Measurements from ENCODE around the gene FAM216A. TPM values are rescaled to one million over a fixed set of nuclear protein-coding genes. Genes with fewer than 3 reads are reported as not detected.

The FAM216A gene
- total RNA-seq, 4 donors from 2014 or later: 6.2 to 10.4 (median 8.0) TPM

- Histone ChIP-seq H3K4me3 (no peak overlapping the region), H3K27me3 (no peaks in the 10 kb centered on the region), H3K9me3 (no peaks in the 10 kb centered on the region), H3K27ac (replicated peaks in 1 of 4) (peak overlapping the region in 3 of 4 donors; percentile 12 to 92 (median 42)), H3K36me3 (peaks cover 0 to 52% (median 19%) of the 10 kb centered on the region in 4 donors), H3K4me1 (peaks cover 49 to 85% (median 82%) of the 10 kb centered on the region in 4 donors)
- WGBS: 46% methylated on average over 6 of the region's 6 CpGs
- DNase-seq (ENCODE audit: extremely low spot score): no peak
- intact Hi-C loops (cut with DNase I): no loop called here
- TF ChIP-seq POLR2AphosphoS5 (IDR thresholded peaks at IDR 0.05) (no peak), CTCF (IDR thresholded peaks at IDR 0.05) (no peak), POLR2A (IDR thresholded peaks at IDR 0.05; ENCODE audit: low read depth) (no peak), EP300 (IDR thresholded peaks at IDR 0.05) (no peak)
These were observed 65.0 kb downstream of the FAM216A start for GRCh38 chr12:110533607-110534006.

GRCh38 chr12:110534811-110535210, 66.2 kb downstream of the FAM216A start:
- Histone ChIP-seq H3K9me3 (no peaks in the 10 kb centered on the region), H3K4me3 (no peak overlapping the region), H3K27me3 (no peaks in the 10 kb centered on the region), H3K4me1 (peaks cover 59 to 95% (median 90%) of the 10 kb centered on the region in 4 donors), H3K27ac (replicated peaks in 1 of 4) (peak overlapping the region; percentile 42 to 92 (median 89)), H3K36me3 (peaks cover 0 to 58% (median 21%) of the 10 kb centered on the region in 4 donors)
- no peak for DNase-seq (ENCODE audit: extremely low spot score)
- intact Hi-C loops (cut with DNase I): no loop called here
- TF ChIP-seq POLR2A (IDR thresholded peaks at IDR 0.05; ENCODE audit: low read depth) (no peak), EP300 (IDR thresholded peaks at IDR 0.05) (no peak), CTCF (IDR thresholded peaks at IDR 0.05) (no peak), POLR2AphosphoS5 (IDR thresholded peaks at IDR 0.05) (no peak)
- WGBS: 46% methylated on average over 6 of the region's 6 CpGs

GRCh38 chr12:110536834-110537604, 68.4 kb downstream of the FAM216A start:
- no peak overlapping the region for H3K4me3 ChIP-seq
- TF ChIP-seq EP300 (IDR thresholded peaks at IDR 0.05) (no peak), CTCF (IDR thresholded peaks at IDR 0.05) (no peak), POLR2AphosphoS5 (IDR thresholded peaks at IDR 0.05) (no peak), POLR2A (IDR thresholded peaks at IDR 0.05; ENCODE audit: low read depth) (no peak)
- H3K36me3 ChIP-seq: peaks cover 0 to 55% (median 25%) of the 10 kb centered on the region in 4 donors
- WGBS: 70% methylated on average over 4 of the region's 4 CpGs
- DNase-seq (ENCODE audit: extremely low spot score): no peak
- H3K9me3 ChIP-seq: no peaks in the 10 kb centered on the region
- intact Hi-C loops (cut with DNase I): no loop called here
- H3K27ac ChIP-seq (replicated peaks in 1 of 4): peak overlapping the region; percentile 83 to 92 (median 89)
- peaks cover 52 to 98% (median 93%) of the 10 kb centered on the region in 4 donors for H3K4me1 ChIP-seq
- no peaks in the 10 kb centered on the region for H3K27me3 ChIP-seq

GRCh38 chr12:110537605-110538409, 69.2 kb downstream of the FAM216A start:
- no peaks in the 10 kb centered on the region for H3K27me3 ChIP-seq
- H3K9me3 ChIP-seq: no peaks in the 10 kb centered on the region
- peaks cover 52 to 98% (median 93%) of the 10 kb centered on the region in 4 donors for H3K4me1 ChIP-seq
- peak; percentile 70 for DNase-seq (ENCODE audit: extremely low spot score)
- intact Hi-C loops (cut with DNase I): no loop called here
- H3K27ac ChIP-seq (replicated peaks in 1 of 4): peak overlapping the region; percentile 83 to 92 (median 89)
- H3K36me3 ChIP-seq: peaks cover 0 to 50% (median 25%) of the 10 kb centered on the region in 4 donors
- no peak for TF ChIP-seq EP300 (IDR thresholded peaks at IDR 0.05)
- TF ChIP-seq CTCF (IDR thresholded peaks at IDR 0.05): no peak
- peak; percentile 55 to 68 for TF ChIP-seq POLR2AphosphoS5 (IDR thresholded peaks at IDR 0.05)
- no peak for TF ChIP-seq POLR2A (IDR thresholded peaks at IDR 0.05; ENCODE audit: low read depth)
- WGBS: 29% methylated on average over 8 of the region's 9 CpGs
- no peak overlapping the region for H3K4me3 ChIP-seq

Data from esophagus muscularis mucosa (tissue), 4 donors.